ENCODE measurements around the gene ARF6.
"Not testable (repeated sequence)": the region's sequence is repeated elsewhere in the genome, so short reads cannot be mapped to it uniquely, and the experiment has no call there.

The ARF6 gene

GRCh38 chr14:49935526-49935925 is 42.6 kb downstream of the ARF6 start:
- TF ChIP-seq CTCF (conservative IDR thresholded peaks at IDR 0.05) = no peak
- TF ChIP-seq ZFX (IDR thresholded peaks at IDR 0.05) = no peak

GRCh38 chr14:49936246-49936645 is 43.4 kb downstream of the ARF6 start:
- not testable (repeated sequence) for H3K27ac ChIP-seq

More at GRCh38 chr14:49935526-49935925, 42.6 kb downstream of the ARF6 start:
- no peak overlapping the region for H3K27ac ChIP-seq

- H3K27ac ChIP-seq = not testable (repeated sequence)
Observed at GRCh38 chr14:49936882-49937281, 44.0 kb downstream of the ARF6 start.

- H3K27ac ChIP-seq = not testable (repeated sequence)
Observed at GRCh38 chr14:49939215-49939614, 46.3 kb downstream of the ARF6 start.

GRCh38 chr14:49939884-49940510 is 47.1 kb downstream of the ARF6 start:
- TF ChIP-seq ZFX (IDR thresholded peaks at IDR 0.05) (no peak), CTCF (conservative IDR thresholded peaks at IDR 0.05) (no peak)
- no peak overlapping the region for H3K27ac ChIP-seq

GRCh38 chr14:49940808-49941421 is 48.0 kb downstream of the ARF6 start:
- no peak for TF ChIP-seq ZFX (IDR thresholded peaks at IDR 0.05)
- no peak for TF ChIP-seq CTCF (conservative IDR thresholded peaks at IDR 0.05)
- no peak overlapping the region for H3K27ac ChIP-seq

- TF ChIP-seq CTCF (conservative IDR thresholded peaks at IDR 0.05) (no peak), ZFX (IDR thresholded peaks at IDR 0.05) (no peak)
- H3K27ac ChIP-seq = no peak overlapping the region
Observed at GRCh38 chr14:49942090-49942489, 49.2 kb downstream of the ARF6 start.

GRCh38 chr14:49944501-49944900 is 51.6 kb downstream of the ARF6 start:
- no peak for TF ChIP-seq CTCF (conservative IDR thresholded peaks at IDR 0.05)
- TF ChIP-seq ZFX (IDR thresholded peaks at IDR 0.05) = no peak
- H3K27ac ChIP-seq = no peak overlapping the region

Measured in C4-2B (cell line).